Gastrocnemius medialis (tissue), 4 donors: Measurements from ENCODE around the gene OS9.

Experiments used
- CTCF ChIP-seq, 5 experiments: fragments of 450-650 bp in 3 of 5; fragments of 200-600 bp in 2 of 5; sonication (generic) in 2 of 5; IDR thresholded peaks in 4 of 5; conservative IDR thresholded peaks in 1 of 5; 1 replicate in 4 of 5; 2 replicates in 1 of 5; pipeline ENCODE4 v1.5.1; 2016 to 2019; ENCODE audit warnings: antibody characterized with exemption in 5 of 5, mild to moderate bottlenecking in 3 of 5, moderate library complexity in 3 of 5
- POLR2A ChIP-seq, 2 donors: fragments of 450-650 bp; IDR thresholded peaks; one replicate each; pipeline ENCODE4 v1.6.1; 2017; ENCODE audit warnings: antibody characterized with exemption in 2 of 2, mild to moderate bottlenecking in 2 of 2, moderate library complexity in 2 of 2

- TF ChIP-seq CTCF (IDR thresholded peaks at IDR 0.05 in 4 of 5, conservative IDR thresholded peaks at IDR 0.05 in 1 of 5) (no peak), POLR2A (IDR thresholded peaks at IDR 0.05) (no peak)
These were observed 40.0 kb downstream of the OS9 start for GRCh38 chr12:57733928-57734327.
